GM21381 (cell line): ENCODE measurements around the gene DCUN1D4.

ENCODE experiments used
- ATAC-seq: cut with Tn5 transposase; IDR thresholded peaks from one replicate; pipeline ENCODE4 v1.9.1; 2021; ENCODE audit warnings: mild to moderate bottlenecking, moderate library complexity; ENCODE audit not compliant: unreplicated experiment

Gene DCUN1D4

DNA sequence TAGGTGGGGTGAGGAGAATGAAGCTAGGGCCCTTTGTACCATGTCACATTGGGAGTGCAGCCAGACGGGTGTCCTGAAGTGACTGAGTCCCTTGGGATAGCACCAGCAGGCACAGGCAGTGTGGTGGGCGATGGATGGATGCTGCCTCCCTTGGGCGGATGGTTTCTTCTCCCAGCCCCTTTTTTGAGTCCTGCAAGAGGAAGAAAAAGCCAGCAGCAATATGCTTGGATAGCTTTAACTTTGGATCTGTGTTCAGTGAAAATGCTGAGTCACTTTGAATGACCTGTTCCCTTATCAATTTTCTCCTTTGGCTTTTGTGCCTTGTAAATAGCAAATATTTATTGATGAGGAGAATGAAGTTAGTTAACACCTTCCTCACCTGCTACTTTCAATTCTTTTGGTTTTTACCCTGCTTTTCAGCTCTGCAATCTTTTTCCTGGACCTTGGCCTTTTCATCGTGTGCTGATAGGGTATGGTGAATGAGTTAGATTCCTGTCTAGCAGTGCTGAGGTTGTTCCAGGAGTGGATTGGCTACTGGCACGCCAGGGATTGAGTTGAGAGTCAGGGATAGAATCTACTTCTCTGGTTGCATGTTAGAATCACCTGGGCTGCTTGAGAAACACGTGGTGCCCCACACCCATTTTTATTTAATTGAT lies 10.2 kb downstream of the DCUN1D4 start:
- no peak for ATAC-seq

DNA sequence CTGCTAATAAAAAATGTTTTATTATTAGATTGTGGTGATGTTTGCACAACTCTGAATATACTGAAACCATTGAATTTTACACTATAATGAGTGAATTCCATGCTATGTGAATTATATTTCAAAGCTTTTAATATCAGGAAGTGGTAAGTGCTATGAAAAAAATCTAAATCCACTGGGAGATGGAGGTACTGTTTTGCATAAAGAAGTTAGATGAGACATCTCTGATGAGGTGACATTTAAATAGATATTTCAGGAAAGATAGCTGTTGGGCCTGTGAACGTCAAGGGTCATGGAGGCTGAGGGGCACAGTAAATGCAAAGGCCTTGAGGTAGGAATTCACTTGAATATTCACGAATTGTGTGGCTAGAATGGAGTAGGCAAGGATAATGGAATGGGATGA lies 12.3 kb downstream of the DCUN1D4 start:
- ATAC-seq = no peak

DNA sequence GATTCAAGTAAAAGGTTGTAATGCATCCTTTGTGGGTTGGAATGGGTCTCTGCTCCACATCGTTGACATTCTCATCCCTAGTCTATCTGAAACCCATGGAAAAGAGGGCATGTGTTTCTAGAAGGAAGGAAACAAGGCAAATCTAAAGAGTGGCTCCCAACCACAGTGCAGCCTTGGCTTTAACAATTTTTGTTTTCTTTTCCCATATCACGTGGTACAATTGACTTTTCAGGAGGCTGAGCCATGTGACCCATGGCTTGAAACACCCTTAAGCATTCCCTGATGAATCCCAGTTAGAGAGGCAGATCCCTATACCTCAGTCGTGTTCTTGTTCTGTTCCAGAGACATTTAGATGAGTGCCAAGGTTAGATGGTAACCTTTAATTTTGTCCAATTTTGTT lies 12.8 kb downstream of the DCUN1D4 start:
- ATAC-seq = no peak

DNA sequence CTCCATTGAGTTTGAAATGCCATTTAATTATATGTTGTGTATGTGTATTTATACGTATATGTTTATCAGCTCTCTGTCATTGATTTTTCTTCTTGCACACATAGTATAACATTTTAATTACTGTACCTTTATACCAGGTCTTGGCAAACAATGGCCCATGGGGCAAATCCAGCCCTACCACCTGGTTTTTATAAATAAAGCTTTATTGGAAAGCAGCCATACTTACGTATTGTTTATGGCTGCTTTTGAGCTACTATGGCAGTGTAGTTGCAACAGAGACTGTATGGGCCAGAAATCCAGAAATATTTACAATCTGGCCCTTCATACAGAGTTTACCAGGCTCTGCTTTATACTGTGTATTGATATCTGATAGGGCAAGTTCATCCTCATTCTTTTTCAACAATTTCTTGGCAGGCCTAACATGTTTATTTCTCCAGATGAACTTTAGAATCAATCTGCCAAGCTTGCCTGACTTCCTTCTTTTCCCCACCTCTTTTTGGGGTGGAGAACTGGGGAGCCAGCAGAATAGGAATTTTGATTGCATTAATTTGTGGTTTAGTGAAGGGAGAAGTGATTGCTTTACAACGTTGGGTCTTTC lies 15.8 kb downstream of the DCUN1D4 start:
- no peak for ATAC-seq

DNA sequence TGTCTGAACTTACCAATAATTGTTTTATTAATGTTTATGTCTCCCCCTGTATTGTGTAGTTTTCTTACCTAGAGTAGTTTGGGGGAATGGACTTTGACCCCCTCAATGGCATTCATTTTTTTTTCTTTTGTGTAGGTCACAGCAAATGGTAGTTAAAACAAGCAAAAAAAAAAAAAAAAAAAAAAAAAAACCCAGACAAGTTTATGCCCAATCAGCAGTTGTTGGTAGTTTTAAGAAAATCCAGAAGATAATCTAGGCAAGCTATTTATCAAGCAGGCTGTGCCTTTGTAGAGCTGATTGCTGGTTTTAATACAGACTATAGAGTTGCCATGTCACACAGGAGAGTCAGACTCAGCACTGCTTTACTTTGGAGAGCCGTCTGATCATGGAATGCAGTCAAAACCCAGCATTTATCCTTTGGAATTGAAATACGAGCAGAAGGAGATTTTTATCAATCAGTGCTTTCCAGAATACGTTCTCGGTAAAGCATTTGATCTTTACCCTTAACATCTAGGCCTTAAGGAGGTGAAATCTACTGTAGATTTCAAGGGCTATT lies 16.6 kb downstream of the DCUN1D4 start:
- no peak for ATAC-seq

DNA sequence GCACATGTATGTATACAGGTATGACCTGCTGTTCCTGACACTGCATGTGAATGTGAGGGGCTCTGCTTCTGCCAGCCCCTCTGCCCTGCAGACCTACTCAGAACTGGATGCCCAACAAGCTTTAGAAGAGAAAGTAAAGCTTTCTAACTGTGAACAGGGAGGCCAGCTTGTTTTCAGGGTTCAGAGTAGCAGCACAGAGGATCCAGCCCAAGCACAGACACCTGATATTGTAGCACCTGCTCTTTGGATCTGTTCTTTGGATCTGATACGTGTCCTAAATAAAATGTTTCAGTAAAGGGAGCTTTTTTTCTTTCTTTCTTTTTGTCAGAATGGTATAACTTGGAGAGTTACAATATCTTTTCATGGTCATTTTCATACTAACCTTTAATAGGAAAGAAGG lies 19.2 kb downstream of the DCUN1D4 start:
- ATAC-seq = no peak

DNA sequence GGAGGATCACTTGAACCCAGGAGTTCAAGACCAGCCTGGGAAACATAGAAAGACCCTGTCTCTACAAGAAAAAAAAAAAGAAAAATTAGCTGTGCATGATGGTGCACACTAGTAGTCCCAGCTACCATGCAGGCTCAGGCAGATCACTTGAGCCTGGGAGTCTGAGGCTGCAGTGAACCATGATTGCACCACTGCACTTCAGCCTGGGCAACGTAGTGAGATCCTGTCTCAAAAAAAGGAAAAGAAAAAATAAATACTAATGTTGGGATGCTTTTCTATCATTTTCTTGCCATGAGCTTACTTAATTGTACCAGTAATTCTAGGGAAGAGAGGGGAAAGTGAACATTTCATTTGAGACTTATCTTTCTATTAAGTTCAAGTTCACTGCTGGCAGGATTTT lies 19.8 kb downstream of the DCUN1D4 start:
- ATAC-seq = no peak

DNA sequence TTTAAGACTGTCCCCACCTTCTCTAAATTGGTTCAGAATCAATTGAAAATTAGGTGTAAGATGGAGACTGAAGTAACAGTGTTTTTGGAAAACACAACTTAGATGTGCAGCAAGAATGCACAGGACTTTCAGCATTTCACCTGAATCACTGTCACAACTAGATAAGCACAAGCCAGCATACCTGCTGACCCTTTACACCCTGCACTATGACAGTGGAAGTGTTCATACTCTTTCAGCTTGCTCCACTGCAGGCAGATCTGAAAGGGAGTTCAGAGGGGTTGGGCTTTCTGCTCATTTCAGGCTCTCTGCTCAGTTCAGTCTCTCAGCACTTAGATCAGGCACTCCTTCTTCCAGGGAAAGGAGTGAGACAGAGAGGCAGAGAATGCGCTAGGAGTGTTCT lies 22.8 kb downstream of the DCUN1D4 start:
- ATAC-seq = no peak

DNA sequence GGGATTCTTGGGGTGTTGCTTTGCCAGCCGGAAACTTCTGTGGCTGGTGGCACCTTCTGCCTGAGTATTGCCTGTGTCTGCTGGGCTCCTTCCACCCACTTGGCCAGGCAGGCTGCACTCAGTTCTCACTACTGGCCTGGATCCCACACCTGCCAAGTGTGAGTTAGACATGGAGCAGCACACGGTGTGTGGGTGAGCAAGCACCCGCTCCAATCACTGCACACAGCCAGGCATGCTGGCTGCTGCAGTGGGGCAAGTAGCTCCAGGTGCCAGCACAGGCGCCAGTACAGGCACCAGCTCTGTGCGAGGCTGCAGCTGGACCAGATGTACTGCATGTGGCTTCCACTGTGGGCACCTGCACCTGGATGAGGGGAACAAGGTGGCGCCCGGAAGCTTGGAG lies 23.9 kb downstream of the DCUN1D4 start:
- no peak for ATAC-seq

DNA sequence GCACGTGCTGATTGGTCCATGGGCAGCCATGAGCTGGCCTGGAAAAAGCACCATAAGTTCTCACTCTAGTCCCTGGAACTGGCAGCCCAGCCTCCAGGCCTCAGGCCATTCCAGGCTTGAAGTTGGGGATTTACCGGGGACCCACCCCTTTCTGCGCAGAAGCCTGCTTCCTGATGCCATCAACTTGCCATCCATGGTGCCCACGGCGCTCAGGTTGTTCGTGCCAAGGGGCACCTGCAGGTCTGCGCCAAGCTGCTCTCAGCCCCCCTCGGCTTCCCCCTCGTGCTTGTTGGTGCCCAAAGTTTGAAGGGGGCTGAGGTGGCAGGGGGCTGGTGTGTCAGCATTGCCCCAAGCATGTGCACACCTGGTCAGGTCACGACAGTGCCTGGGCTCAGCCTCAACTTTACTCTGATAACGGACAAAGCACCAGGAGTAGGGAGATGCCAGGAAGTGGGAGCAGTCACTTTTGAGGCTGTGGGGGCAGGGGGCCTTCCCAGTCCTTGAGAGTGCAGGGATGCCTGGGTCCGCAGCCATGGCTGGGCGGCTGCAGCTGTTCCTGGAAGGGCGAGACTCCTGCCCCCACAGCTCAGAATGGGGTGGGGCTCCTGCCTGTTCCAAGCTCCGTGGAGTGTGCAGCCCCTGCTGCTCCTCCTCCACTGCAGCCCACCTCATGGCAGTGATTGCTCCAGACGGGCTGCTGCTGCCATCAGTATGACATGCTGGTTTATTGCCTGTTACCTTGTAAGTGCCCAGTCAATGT lies 24.9 kb downstream of the DCUN1D4 start:
- no peak for ATAC-seq

DNA sequence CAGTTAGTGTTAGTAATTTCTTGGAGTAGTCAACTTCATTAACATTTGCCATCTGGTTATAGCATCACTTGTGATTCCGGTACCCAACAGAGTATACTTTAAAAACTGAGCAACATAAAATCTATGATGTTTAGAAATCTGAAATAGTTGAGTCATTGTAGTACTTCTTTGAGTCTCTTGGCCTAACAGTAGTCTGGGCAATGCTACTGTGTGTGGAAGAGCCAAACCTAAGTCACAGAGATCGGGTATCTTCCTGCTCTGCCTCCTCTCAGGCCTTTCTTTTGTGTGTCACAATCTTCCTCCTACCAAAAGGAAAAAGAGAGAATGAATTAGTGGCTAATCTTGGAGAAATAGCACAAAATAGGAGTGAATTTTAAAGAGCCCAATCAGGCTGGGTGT lies 25.5 kb downstream of the DCUN1D4 start:
- ATAC-seq = no peak

DNA sequence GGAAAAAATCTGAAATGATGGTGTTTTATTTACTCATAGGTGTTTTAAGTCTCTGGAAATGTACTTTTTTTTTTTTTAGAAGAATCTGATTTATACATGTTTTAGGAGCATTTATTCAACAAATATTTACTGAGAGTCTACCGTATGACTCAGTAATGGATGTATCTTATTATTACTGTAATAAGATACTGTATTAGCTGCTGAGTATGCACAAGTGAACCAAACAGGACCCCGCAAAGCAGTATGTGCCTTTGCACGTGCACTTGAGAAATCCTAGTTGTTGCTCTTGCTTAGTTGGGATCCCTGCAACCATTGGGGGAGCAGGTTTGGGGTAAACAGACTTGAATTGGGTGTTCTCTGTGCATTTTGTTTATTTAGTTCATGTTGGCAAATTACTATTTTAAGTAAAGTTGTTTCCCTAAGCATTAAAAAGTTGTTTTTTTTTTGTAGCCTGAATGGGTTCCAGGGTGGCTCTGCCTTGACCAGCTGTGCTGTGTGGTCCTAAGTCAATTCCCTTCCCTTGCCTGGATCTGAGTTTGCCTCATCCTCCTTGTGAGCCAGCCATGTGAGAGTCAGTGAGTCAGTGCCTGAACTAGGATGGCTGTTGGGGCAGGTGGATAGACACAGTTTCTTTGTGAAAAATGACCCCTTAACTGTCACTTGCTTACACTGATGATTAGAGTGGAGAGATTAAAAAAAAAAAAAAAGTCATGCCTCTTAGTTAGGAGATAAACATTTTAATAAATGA lies 27.7 kb downstream of the DCUN1D4 start:
- no peak for ATAC-seq

DNA sequence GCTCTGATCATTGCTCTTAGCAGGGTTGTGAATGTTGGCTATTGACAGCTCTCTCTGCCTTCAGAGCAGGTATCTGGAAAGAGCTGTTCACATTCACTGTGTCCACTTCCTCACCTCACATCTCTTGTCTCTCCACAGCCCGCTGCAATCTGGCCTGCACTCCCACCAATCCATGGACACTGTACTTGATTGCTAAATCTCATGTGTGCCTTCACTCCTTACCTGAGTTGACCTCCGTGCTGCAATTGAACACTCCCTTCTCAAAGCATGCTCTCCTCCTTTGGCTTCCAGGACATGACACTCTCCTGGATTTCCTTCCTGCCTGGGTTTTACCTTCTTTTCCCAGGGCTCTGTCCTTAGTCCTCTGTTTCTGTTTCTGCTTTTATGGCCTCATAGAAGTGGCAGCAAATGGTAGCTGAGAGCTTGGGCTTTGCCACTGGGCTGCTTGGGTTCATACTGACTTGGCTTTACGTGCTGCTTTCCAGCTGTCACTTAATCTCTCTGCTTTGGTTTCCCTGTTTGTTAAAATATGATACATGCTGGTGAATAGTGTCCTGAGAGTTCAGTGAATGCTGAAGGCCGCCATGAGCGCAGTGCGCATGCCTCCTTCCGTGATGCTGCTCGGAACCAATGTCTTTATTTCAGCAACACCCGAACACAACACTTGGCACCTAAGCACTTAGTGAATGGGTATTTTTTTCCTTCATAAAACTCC lies 29.5 kb downstream of the DCUN1D4 start:
- ATAC-seq = no peak

DNA sequence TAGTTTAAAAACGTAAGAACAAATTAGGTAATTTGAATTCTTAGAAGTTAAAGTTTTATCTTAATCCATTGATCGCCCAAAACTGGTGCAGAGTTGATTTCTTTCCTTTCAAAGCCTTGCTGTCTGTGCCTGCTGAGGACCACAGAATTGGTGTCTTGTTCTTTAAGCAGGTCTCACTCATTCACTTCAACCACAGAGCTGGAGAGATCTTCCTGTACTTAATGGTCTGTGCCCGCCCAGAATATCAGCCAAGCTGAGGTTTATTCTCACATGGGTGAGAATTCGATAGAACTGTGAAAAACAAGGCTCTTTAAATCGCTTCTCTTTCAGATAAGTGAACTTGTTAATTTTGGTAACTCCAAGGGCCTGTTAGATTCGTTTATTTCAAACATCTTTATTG lies 31.6 kb downstream of the DCUN1D4 start:
- no peak for ATAC-seq

DNA sequence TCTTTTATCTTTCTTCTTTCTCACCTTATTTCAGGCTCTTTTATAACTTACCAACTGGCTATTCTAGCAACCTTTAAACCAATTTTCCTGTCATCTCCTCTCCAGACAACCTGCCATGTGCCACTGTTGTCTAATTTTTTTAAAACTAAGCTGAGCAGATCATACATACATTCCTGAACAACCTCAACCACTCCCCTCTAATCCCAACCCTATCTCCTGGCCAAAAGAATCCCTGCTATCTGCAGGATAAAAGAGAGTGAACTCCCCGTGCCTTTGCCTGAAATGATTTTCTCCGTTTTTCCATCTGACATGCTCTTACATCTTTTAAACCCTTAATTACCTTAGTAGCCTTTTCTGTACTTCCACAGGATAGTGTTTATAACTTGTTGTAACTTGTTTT lies 35.5 kb downstream of the DCUN1D4 start:
- no peak for ATAC-seq

DNA sequence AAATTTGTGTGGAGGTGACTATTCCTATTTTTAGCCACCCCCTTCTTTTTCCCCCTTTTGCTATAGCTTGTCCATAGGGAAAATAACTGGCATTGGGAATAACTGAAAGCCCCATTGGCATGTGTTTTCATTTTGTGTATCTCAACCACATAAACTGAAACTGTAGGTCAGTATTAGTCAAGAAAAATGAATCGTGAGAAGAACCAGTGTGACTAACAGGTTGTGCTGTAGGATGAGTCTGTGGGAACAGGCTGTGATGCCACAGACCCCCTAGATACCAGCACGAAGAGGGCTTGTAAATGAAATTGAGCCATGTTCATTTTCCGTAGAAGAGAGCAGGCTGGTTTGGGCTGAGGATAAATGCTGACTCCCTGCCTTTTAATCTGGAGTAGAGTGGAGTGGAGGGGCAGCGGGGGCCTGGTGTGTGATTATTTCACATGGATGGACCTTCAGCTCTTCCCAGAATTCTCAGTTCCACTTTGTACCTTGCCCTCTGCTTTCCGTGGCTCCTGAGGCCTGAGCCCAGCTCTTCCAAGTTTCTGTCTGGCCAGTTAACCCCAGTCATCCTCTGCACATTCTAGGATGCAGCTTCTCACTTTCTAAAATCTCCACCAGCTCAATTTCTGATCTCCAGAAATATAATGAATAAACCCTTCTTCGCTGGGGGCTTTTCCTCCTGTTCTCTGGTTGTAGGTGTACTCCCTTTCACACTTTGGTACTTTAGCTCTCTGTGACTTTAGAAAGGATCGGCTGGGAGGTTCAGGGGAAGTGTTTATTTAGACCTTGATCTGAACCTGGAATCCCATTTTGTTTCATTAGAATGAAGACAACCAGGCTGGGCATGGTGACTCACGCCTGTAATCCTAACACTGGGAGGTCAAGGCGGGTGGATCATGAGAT lies 37.3 kb downstream of the DCUN1D4 start:
- no peak for ATAC-seq

DNA sequence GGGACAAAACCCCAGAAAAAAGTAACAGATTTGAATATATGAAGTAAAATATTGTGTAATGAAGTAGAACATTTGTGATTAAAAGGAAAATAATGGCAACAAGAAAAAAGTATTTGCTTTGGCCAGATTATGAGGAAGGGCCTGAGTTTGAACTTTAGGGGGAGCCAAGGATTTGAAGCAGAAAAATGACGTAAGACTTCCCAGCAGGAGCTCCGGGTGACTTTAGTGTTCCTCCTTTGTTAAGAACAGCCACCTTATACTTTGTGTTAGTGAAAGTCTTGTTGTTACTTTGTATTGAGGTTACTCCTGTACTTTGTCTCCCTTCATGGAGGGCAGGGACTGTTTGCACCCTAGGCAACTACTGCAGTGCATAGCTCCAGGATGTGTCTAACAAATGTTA lies 41.1 kb downstream of the DCUN1D4 start:
- no peak for ATAC-seq

DNA sequence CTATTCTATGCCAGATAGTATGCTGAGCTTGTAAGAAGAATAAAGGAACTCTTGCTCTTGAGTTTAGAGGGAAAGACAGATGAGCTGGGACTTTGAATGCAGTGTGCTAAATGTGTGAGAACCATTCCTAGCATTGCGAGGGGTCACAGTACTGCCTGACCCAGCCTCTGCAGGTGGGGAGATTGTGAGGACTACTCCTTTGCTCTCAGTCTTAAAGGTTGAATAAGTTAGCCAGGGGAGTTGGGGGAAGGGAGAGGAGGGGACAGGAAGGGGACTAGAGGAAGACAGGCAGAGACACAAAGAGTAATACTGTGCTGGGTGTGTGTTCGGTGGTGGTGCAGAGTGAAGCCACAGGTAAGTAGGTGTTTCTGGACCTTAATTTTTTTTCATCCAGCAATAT lies 41.7 kb downstream of the DCUN1D4 start:
- ATAC-seq = no peak

DNA sequence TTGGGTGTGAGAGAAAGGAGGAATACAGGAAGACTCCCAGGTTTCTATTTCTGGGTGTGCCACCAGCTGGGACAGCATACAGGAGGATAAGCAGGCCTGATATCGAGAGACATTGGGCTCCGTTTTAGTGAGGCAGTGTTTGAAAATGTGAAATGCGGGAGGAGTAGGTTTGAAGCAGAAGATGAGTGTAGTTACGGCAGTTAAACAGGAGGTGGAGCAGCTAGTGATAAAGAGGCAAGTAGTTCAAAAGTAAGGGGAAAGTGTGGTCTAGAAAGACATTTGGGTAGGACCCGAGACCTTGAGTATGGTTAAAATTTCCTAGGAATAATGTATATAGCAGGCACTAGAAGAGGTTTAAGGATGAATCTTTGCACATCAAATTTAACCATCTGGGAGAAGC lies 42.4 kb downstream of the DCUN1D4 start:
- ATAC-seq = no peak

DNA sequence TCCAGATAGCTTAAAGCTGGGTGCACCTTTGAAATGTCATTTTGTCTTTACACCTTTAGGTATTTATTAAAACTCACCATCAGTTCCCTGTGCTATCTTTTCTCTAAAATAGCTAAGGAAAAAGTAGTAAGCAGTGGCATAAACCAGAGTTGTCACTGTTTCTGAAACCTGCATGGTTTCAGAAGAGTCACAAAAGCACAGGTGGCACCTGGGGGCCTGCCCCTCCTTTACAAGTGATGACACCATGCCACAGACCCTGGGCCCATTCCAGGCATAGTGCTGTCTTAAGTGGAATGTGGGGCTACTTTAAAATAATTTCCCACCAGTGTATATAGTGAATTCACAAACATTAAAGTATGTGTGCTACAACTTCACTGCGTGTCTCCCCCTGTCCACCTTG lies 47.8 kb downstream of the DCUN1D4 start:
- no peak for ATAC-seq
